Urinary bladder (tissue), 4 donors: ENCODE results near the gene CDK18. TPM values are rescaled to one million over a fixed set of nuclear protein-coding genes. Genes with fewer than 3 reads are reported as not detected.

Source experiments
- DNase-seq: peaks from one replicate; pipeline ENCODE4 v3.0.0-alpha.2; 2015; ENCODE audit errors: extremely low spot score
- H3K27ac ChIP-seq: one replicate; pipeline ENCODE4 v1.5.1; 2013; ENCODE audit warnings: low read depth, mild to moderate bottlenecking, moderate library complexity
- H3K36me3 ChIP-seq: one replicate; pipeline ENCODE4 v1.6.1; 2013; ENCODE audit warnings: mild to moderate bottlenecking, moderate library complexity; ENCODE audit not compliant: insufficient read depth
- H3K4me1 ChIP-seq: one replicate; pipeline ENCODE4 v1.6.1; 2013; ENCODE audit warnings: mild to moderate bottlenecking, moderate library complexity; ENCODE audit not compliant: insufficient read depth
- H3K4me3 ChIP-seq: one replicate; pipeline ENCODE4 v1.5.1; 2013; ENCODE audit warnings: low read depth, low read length
- WGBS: extraction: QIAGEN DNeasy Blood & Tissue Kit; methylation state at CpG from one replicate; pipeline ENCODE4 v1.1.7; 2013; 5-methylcytosine and 5-hydroxymethylcytosine counted together
- polyA plus RNA-seq: library from polyadenylated mRNA; stranded (reverse); fragments of 200-250 nt; gene quantifications from one replicate; pipeline ENCODE4 v1.2.3, GENCODE V29; 2013
- small RNA-seq: library from RNA; depleted of rRNA; stranded (forward); fragments of <200 nt; gene quantifications from one replicate; pipeline ENCODE3, GENCODE V24; 2014
- total RNA-seq: library from RNA; depleted of rRNA; stranded (reverse); fragments of >200 nt; gene quantifications from one replicate; pipeline ENCODE4 v1.2.3, GENCODE V29; 2014
- donor health status: healthy with polysubstance abuse.
- donor health status: healthy.

The CDK18 gene
- total and polyA plus RNA-seq, 2 donors = 3.5 to 6.0 TPM

DNA sequence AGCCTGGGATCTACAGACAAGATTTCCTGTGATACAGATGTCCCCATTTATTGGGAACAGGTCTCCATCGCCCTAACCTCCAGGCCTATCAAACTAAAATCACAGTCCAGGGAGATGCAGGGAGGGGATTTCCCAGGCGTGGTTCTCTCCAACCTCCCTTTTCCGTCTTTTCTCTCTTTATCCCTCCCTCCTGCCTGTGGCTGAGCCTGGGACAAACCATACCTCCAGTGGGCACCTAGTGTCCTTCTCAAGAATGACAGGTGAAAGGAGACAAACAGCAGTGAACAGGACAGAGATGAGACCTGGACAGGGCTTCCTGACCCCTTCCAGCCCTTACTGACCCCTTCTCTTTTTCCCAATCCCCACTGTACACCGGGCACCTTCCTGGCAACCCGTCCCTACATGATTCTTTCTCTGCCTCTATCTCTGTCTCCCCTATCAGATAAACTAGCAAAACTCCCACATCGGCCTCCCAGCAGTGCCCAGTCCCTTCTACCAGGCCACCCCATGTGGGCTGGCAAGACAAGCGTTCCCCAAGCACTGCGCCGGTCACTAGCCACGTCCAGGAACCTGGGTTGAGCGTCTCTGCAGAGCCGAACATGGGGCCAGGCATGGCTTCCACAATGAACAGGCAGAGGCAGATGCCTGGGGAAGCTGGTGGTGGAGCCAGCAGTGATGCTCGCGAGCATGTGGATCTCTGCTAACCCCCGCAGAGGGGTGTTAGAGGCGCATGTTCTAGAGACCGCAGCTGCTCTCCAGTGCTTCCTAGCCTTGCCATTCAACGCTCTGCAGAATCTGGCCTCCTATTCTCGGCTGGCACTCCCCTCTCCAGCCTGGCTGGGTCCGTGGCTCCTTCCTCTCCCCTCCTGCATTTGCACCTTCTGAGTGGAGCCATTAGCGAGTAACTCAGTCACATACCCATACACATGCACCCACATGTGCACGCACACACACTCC lies 72.6 kb downstream of the CDK18 start:
- 76% methylated on average over 22 of the region's 22 CpGs for WGBS

DNA sequence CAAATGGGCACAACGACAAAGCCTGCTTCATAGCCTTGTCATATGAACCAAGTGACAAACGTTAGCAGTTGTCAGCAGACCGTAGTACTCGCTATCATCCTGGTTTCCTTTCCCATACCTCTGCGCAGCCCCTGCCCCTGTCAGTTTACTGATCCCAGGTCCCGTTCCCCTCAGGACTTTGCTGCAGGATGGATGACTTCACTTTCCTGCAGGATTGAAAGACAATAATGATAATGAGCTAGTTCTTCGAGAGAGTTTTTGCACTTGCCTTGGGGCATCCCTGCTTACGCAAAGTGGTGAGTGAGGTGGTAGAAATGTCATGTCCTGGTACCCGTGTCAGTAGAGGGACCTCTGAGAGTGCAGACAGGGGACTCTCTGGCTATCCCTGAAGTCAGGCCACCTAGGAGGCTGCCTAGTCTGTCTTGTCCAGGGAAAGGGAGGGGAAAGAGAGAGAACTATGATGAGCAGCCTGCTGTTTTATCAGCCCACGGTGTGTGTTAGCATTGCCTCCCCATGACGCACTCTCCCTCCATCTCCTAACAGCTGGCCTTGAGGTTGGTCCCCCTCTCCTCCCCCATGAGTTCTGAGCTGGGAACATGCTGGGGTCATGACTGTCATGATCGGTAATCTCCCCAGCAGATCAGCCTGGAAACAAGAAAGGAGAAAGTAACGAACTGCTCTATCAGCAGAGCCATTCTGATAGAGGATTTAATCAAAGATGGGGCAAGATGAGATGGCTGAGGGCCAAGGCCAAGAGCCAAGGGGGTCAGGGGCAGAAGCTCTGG lies 73.6 kb downstream of the CDK18 start:
- WGBS = 55% methylated on average over 13 of the region's 13 CpGs
- no peak overlapping the region for H3K4me3 ChIP-seq
- peaks cover 3% of the 10 kb centered on the region for H3K4me1 ChIP-seq
- DNase-seq = no peak
- no peaks in the 10 kb centered on the region for H3K36me3 ChIP-seq
- H3K27ac ChIP-seq = no peak overlapping the region

More for the DNA sequence above, 72.6 kb downstream of the CDK18 start:
- DNase-seq = no peak
- H3K27ac ChIP-seq = no peak overlapping the region
- H3K4me1 ChIP-seq = no peaks in the 10 kb centered on the region
- no peaks in the 10 kb centered on the region for H3K36me3 ChIP-seq
- H3K4me3 ChIP-seq = no peak overlapping the region

DNA sequence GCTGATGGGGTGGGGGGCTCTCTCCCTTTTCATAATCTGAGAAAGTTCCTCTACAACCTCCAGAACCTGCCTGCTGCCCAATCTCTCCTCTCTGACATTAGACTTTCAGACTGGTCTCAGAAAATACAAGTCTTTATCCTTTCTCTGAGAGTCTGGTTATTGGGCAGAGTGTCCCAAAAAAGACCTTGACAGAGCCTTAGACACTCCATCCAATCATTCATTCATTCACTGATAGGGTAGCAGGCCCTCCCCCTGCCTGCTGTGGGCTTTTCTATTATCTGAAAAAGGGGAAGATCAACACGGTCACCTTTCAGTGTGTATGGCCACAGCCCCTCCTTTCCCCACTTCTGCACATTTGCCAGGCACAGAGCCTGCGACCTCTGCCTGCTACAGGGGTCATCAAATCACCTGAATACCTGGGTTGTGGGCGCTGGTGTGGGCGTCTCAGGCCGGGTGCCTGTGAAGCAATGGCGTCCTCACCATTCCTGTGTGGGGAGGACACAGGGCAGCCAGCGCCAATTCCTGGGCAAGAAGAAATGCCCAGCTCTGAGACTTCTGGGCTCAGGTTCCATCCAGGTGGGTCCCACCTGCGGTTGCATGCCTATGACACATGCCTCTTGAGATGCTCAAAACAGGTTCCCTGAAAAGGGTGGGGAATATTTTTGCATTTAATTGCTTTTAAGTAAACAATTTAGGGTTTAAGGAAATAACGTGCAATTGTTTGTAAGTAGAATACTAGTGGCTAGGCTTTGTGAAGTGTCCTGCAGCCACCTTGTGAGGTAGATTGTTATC lies 74.5 kb downstream of the CDK18 start:
- no peak for DNase-seq
- peaks cover 3% of the 10 kb centered on the region for H3K4me1 ChIP-seq
- no peak overlapping the region for H3K4me3 ChIP-seq
- H3K27ac ChIP-seq = no peak overlapping the region
- H3K36me3 ChIP-seq = no peaks in the 10 kb centered on the region
- WGBS = 73% methylated on average over 9 of the region's 9 CpGs

DNA sequence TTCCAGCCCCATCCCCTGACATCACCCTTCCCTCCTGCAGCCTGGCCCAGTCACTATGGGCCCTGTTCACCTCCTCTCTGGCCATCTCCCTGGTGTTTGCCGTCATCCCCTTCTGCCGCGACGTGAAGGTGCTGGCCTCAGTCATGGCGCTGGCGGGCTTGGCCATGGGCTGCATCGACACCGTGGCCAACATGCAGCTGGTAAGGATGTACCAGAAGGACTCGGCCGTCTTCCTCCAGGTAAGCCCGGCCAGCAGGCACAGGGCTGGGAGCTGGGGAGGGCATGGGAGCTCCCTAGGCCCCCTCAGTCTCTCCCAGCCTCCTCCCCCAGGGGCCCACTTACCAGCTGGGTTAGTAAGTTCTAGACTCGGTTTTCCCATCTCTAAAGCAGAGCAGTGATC lies 75.2 kb downstream of the CDK18 start:
- Histone ChIP-seq H3K4me3 (no peak overlapping the region), H3K36me3 (no peaks in the 10 kb centered on the region), H3K4me1 (peaks cover 3% of the 10 kb centered on the region), H3K27ac (no peak overlapping the region)
- DNase-seq = no peak
- 83% methylated on average over 12 of the region's 12 CpGs for WGBS

DNA sequence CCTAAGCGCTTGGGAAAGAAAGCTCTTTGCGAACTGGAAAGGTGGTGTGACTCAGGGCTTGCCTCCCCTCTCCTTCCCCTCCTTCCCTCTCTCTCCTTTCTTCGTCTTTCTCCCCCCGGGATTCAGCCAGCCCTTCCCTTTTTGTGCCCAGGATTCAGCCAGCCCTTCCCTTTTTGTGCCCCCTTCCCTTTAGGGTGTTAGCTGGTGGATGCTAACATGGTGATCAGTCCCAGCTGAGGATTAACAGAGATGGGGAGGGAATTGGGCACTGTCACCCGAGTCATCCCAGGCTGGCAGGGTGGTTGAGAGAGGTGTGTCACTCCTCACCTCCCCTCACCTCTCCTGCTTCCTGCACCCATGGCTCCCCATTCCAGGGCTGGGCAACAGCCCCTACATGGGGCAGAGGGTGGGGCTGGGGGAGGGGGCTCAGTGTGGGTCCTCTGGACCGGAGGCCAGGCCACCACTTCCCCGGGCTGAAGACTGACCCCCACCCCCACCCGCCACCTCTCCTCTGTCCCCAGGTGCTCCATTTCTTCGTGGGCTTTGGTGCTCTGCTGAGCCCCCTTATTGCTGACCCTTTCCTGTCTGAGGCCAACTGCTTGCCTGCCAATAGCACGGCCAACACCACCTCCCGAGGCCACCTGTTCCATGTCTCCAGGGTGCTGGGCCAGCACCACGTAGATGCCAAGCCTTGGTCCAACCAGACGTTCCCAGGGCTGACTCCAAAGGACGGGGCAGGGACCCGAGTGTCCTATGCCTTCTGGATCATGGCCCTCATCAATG lies 75.9 kb downstream of the CDK18 start:
- DNase-seq = no peak
- WGBS = 74% methylated on average over 15 of the region's 15 CpGs
- no peak overlapping the region for H3K27ac ChIP-seq
- no peaks in the 10 kb centered on the region for H3K36me3 ChIP-seq
- no peak overlapping the region for H3K4me3 ChIP-seq
- H3K4me1 ChIP-seq = peaks cover 3% of the 10 kb centered on the region

DNA sequence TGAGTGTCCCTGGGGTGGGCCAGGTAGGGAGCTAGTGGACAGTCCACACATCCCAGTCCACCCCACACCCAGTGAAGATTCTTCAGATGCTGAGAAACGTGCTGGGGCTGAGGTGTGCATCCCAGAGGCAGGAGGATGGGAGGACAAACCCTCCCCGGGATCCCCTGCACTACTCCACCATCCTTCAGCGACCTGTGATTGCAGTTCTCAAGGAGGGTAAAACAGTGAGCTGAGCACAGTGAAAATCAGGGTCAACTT lies 76.4 kb downstream of the CDK18 start:
- Histone ChIP-seq H3K36me3 (no peaks in the 10 kb centered on the region), H3K4me3 (no peak overlapping the region), H3K27ac (no peak overlapping the region), H3K4me1 (peaks cover 3% of the 10 kb centered on the region)
- 84% methylated on average over 3 of the region's 3 CpGs for whole genome bisulfite sequencing
- no peak for DNase-seq

DNA sequence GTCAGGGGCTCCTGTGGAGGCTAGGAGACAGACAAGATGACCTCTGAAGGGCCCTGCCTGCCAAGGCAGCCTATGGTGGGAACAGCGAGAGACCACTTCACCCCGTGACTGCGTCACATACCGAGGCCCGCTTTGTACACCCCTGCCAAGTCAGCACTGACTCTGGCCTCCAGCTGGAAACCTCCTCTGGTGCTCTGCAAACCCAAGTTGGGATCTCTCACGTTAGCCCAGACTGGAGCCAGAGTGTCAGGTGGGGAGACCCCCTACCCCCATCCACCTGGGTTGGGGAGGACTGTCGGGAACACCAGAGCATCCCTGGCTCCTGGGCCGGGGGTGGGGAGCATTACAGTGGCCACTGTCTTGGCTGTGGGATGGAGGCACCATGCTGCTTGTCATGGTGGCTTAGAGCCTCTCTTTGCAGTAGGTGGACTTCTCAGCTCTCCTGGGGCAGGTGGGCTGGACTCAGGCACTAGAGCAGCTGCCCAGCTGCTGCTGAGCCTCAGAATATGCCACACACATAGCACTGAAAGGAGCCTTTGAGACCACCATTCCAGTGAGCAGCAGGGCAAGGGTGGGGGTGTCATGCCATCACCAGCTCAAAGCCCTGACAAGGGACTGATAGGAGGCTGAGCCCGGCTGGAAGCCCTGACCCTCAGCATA lies 77.0 kb downstream of the CDK18 start:
- peaks cover 3% of the 10 kb centered on the region for H3K4me1 ChIP-seq
- no peak overlapping the region for H3K27ac ChIP-seq
- WGBS = 86% methylated on average over 9 of the region's 9 CpGs
- no peak for DNase-seq
- H3K4me3 ChIP-seq = no peak overlapping the region
- no peaks in the 10 kb centered on the region for H3K36me3 ChIP-seq

DNA sequence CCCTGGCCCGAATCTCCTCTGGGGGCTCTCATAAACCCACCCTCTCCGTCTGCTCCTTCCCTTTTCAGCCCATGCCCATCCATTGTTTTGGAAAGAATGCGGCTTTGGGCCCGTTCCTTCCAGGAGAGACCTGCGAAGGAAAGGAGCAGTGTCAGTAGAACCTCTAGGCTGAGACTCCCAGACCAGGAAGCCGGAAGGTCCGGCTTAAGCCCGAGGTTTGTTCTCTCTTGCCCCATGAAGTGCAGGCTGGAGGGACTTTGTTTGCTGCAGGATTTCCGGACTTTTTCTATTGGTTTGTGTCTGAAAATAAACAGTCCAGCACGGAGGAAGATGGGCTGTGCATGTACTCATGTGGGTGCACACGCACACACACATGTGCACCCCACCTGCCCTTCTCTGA lies 77.6 kb downstream of the CDK18 start:
- WGBS = 66% methylated on average over 11 of the region's 11 CpGs
- DNase-seq = no peak
- no peak overlapping the region for H3K4me3 ChIP-seq

More for the DNA sequence above, 77.6 kb downstream of the CDK18 start:
- no peak overlapping the region for H3K27ac ChIP-seq
- no peaks in the 10 kb centered on the region for H3K36me3 ChIP-seq
- H3K4me1 ChIP-seq = peaks cover 3% of the 10 kb centered on the region

Small RNAs within 50 kb of the gene (small RNA-seq; reads per million reads assigned to genes)
- not detected for gene RNU2-19P

Other genes with a start within 250 kb of the CDK18 start
- gene NUAK2, start 182.9 kb upstream of the CDK18 start, total RNA-seq = 0.90 TPM
- gene NUAK2, start 182.9 kb upstream of the CDK18 start, polyA plus RNA-seq = 0.82 TPM
- 3.0 TPM for gene KLHDC8A, start 147.7 kb upstream of the CDK18 start, total RNA-seq
- 0.28 TPM for gene KLHDC8A, start 147.7 kb upstream of the CDK18 start, polyA plus RNA-seq
- not detected for gene LEMD1, start 82.6 kb upstream of the CDK18 start, total RNA-seq
- not detected for gene LEMD1, start 82.6 kb upstream of the CDK18 start, polyA plus RNA-seq
- gene BLACAT1, start 48.6 kb upstream of the CDK18 start, total RNA-seq = not detected
- 0.03 TPM for gene BLACAT1, start 48.6 kb upstream of the CDK18 start, polyA plus RNA-seq
- gene ELK4, start 127.3 kb downstream of the CDK18 start, total RNA-seq = 41.9 TPM
- gene ELK4, start 127.3 kb downstream of the CDK18 start, polyA plus RNA-seq = 5.6 TPM
- 4.8 TPM for gene SLC45A3, start 175.8 kb downstream of the CDK18 start, total RNA-seq
- 2.3 TPM for gene SLC45A3, start 175.8 kb downstream of the CDK18 start, polyA plus RNA-seq
- 287 TPM for gene NUCKS1, start 245.5 kb downstream of the CDK18 start, total RNA-seq
- gene NUCKS1, start 245.5 kb downstream of the CDK18 start, polyA plus RNA-seq = 79.9 TPM